Measurements from ENCODE around the gene GFM1. TPM values are rescaled to one million over a fixed set of nuclear protein-coding genes. Genes with fewer than 3 reads are reported as not detected.
A peak's percentile ranks its signal among the peaks of the same experiment; 100 is the strongest.

The GFM1 gene
- total RNA-seq, 3 donors from 2014 or later: 44.6 to 63.5 (median 46.4) TPM

DNA sequence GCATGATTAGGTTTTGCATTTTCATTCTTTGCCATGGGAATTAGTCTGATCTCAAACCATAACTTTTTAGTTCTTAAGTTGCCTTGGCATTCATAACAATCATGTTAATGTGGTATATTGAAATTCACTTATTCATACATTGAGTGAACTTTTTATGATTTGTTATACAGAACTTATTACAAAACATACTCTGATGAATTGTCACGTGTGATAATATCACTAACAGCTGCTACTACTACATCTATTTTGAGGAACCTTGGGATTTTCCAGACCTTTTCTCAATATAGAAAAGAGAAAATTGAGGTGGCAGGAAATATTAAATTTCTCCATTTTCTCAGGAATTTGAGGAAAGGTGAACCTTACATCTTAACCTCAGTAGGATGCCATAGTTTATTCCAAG lies 18.9 kb downstream of the GFM1 start:
- intact Hi-C loops (cut with DNase I; ENCODE audit: low total_unique reads): no loop called here

DNA sequence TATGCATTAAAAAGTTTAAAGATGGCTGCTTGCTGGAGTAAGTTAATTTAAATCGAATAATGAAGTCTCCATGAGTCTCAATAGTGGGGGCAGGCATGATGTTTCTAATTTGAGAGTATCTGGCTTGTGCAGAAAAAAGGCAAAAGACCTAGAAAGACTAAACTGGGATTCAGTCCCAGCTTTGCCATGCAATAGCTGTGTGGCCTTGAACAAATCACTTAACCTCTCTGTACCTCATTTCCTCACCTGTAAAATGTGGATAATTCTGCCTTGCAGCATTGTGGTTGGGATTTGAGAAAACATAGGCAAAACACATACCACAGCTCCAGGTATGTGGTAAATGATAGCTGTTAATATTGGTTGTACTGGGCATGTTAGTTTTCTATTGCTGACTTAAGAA lies 19.5 kb downstream of the GFM1 start:
- DNase-seq (ENCODE audit: low spot score in 2 of 2): no peak
- no peaks in the 10 kb centered on the region for H3K27me3 ChIP-seq
- no peak overlapping the region for H3K27ac ChIP-seq
- intact Hi-C loops (cut with DNase I; ENCODE audit: low total_unique reads): no loop called here
- no peaks in the 10 kb centered on the region for H3K4me1 ChIP-seq
- no peak for TF ChIP-seq POLR2A (IDR thresholded peaks at IDR 0.05)
- TF ChIP-seq POLR2AphosphoS5 (IDR thresholded peaks at IDR 0.05): no peak
- TF ChIP-seq, protein P1, sequence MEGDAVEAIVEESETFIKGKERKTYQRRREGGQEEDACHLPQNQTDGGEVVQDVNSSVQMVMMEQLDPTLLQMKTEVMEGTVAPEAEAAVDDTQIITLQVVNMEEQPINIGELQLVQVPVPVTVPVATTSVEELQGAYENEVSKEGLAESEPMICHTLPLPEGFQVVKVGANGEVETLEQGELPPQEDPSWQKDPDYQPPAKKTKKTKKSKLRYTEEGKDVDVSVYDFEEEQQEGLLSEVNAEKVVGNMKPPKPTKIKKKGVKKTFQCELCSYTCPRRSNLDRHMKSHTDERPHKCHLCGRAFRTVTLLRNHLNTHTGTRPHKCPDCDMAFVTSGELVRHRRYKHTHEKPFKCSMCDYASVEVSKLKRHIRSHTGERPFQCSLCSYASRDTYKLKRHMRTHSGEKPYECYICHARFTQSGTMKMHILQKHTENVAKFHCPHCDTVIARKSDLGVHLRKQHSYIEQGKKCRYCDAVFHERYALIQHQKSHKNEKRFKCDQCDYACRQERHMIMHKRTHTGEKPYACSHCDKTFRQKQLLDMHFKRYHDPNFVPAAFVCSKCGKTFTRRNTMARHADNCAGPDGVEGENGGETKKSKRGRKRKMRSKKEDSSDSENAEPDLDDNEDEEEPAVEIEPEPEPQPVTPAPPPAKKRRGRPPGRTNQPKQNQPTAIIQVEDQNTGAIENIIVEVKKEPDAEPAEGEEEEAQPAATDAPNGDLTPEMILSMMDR (IDR thresholded peaks at IDR 0.05): no peak
- H3K36me3 ChIP-seq: peaks cover 4% of the 10 kb centered on the region
- no peaks in the 10 kb centered on the region for H3K9me3 ChIP-seq
- H3K4me3 ChIP-seq: no peak overlapping the region

More for the DNA sequence above, 18.9 kb downstream of the GFM1 start:
- Histone ChIP-seq H3K9me3 (no peaks in the 10 kb centered on the region), H3K4me1 (no peaks in the 10 kb centered on the region), H3K27ac (no peak overlapping the region), H3K27me3 (no peaks in the 10 kb centered on the region), H3K36me3 (peaks cover 4% of the 10 kb centered on the region), H3K4me3 (no peak overlapping the region)
- no peak for DNase-seq (ENCODE audit: low spot score in 2 of 2)
- TF ChIP-seq POLR2AphosphoS5 (IDR thresholded peaks at IDR 0.05): no peak
- TF ChIP-seq, protein P1 (IDR thresholded peaks at IDR 0.05): no peak
- TF ChIP-seq POLR2A (IDR thresholded peaks at IDR 0.05): no peak

DNA sequence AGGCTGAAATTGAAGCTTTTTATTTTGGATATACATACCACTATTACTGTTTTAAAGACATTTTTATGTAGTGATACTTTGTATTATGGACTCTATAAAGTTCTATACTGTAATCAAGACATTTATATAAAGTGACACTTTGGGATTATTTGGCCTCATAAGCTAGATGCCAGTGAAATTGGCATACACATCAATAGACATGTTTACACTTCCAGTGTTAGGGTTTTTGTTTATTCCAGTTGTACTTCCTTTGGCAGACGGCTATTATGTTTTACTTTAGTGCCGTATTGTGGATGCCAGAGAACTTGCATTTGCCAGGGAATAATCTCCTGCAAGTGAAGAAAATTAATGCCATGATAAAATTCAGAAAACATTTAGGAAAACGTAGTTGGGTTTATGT lies 22.1 kb downstream of the GFM1 start:
- Histone ChIP-seq H3K27me3 (no peaks in the 10 kb centered on the region), H3K9me3 (no peaks in the 10 kb centered on the region), H3K4me3 (no peak overlapping the region), H3K4me1 (no peaks in the 10 kb centered on the region), H3K36me3 (peaks cover 4% of the 10 kb centered on the region), H3K27ac (no peak overlapping the region)
- no peak for DNase-seq (ENCODE audit: low spot score in 2 of 2)
- TF ChIP-seq, protein P1 (IDR thresholded peaks at IDR 0.05): no peak
- TF ChIP-seq POLR2A (IDR thresholded peaks at IDR 0.05) (no peak), POLR2AphosphoS5 (IDR thresholded peaks at IDR 0.05) (no peak)
- intact Hi-C loops (cut with DNase I; ENCODE audit: low total_unique reads): no loop called here

DNA sequence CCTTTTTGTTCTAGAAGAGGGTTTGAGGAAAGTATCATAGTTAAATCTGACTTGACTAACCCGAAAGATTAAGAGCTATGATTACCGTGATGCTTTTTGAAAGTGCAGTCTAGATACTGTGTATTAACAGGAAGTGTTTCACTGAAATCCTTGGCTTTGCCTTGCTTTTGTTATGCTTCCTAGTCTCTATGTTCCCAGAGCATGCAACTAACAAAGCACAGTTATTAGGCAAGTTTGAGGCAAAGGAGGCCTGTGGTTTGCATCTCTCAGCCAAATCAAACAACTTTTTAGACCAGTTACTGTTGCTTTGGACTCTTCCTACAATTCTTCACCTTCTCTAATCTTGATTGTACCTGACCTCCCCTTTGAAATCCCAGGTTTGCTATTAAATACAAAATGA lies 24.2 kb downstream of the GFM1 start:
- Histone ChIP-seq H3K27ac (peak overlapping the region; percentile 37 to 49), H3K4me1 (no peaks in the 10 kb centered on the region), H3K27me3 (no peaks in the 10 kb centered on the region), H3K4me3 (no peak overlapping the region), H3K9me3 (no peaks in the 10 kb centered on the region), H3K36me3 (peaks cover 4% of the 10 kb centered on the region)
- TF ChIP-seq, protein P1 (IDR thresholded peaks at IDR 0.05): no peak
- TF ChIP-seq POLR2A (IDR thresholded peaks at IDR 0.05) (no peak), POLR2AphosphoS5 (IDR thresholded peaks at IDR 0.05) (no peak)
- DNase-seq (ENCODE audit: low spot score in 2 of 2): no peak
- intact Hi-C loops (cut with DNase I; ENCODE audit: low total_unique reads): no loop called here

DNA sequence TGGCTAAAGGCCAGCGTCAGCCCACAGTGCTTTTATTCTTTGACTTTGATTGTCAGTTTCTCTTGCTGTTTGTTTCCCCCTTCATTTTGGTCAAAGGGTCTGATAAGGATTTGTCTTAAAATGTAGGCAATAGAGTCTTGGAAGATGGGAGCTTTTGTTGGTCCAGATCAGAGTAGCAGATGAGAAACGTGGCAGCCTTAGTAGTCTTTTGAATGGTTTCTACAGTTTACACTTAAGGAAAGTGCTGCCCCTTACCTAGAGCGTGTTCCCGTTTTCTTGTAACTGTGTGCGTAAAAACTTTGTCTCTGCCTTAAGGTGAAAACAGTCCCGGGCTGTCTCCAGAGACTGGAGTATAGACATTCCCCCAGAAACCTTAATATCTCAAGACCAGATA lies 27.5 kb downstream of the GFM1 start:
- peak overlapping the region; percentile 86 to 91 for H3K27ac ChIP-seq
- no peak for DNase-seq (ENCODE audit: low spot score in 2 of 2)
- no peaks in the 10 kb centered on the region for H3K4me1 ChIP-seq
- no peaks in the 10 kb centered on the region for H3K27me3 ChIP-seq
- TF ChIP-seq, protein P1 (IDR thresholded peaks at IDR 0.05): no peak
- TF ChIP-seq POLR2AphosphoS5 (IDR thresholded peaks at IDR 0.05) (no peak), POLR2A (IDR thresholded peaks at IDR 0.05) (no peak)
- intact Hi-C loops (cut with DNase I; ENCODE audit: low total_unique reads): no loop called here
- H3K9me3 ChIP-seq: no peaks in the 10 kb centered on the region
- H3K4me3 ChIP-seq: peak overlapping the region; percentile 47 to 84 (median 70)
- H3K36me3 ChIP-seq: no peaks in the 10 kb centered on the region
